ENCODE measurements around the gene B3GALT5. TPM values are rescaled to one million over a fixed set of nuclear protein-coding genes. Genes with fewer than 3 reads are reported as not detected.

The B3GALT5 gene
- total and polyA plus RNA-seq, 2 of the 4 experiments (the other 2 are of a cell fraction) = 0.05 to 0.18 TPM

DNA sequence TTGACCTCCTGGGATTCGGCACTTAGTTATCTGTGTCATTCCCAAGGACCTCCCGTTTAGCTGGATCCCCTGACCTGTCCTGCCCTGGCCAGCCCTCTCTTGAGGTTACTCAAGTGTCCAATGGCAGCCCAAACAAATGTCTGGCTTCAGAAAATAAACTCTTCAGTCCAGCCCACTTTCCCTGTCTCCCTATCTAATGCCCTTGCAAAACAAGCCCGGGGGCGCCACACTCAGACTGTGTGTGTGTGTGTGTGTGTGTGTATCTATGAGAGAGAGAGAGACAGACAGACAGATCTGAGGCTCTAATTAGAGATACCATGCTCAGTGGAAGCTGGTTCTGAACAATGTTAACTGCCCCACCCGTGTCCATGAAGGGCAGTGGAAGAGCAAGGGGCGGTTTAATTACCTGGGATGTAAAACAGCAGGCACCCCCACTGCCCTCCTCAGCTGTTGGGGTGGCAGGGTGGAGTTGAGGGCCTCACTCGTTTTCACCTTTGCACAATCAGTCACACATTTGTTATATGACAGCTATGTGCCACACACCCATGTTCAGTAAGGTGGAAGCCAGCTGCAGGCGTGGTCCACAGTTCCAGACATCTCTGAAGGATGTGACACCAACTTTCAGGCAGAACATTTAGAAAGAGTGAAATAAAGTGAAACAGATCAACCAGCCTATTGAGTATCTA is 57.4 kb downstream of the B3GALT5 start:
- Histone ChIP-seq H3K4me3 (ENCODE audit: insufficient read depth, low read depth, low read length) (no peak overlapping the region), H3K4ac (ENCODE audit: low read depth, low read length) (no peak overlapping the region), H3K4me1 (ENCODE audit: control insufficient read depth, insufficient read depth, low read length) (no peaks in the 10 kb centered on the region), H2BK120ac (ENCODE audit: low read depth, low read length) (no peak overlapping the region), H2AK9ac (replicated peaks; ENCODE audit: low read depth, low read length, poor library complexity) (no peak overlapping the region), H3K4me2 (ENCODE audit: low read depth, low read length) (no peak overlapping the region), H3K27me3 (ENCODE audit: control insufficient read depth, insufficient read depth, low read length) (peaks cover 2% of the 10 kb centered on the region), H3K9ac (ENCODE audit: low read depth, low read length) (no peak overlapping the region), H2BK5ac (ENCODE audit: low read depth, low read length, poor library complexity, severe bottlenecking) (no peak overlapping the region), H2AK5ac (ENCODE audit: low read depth, low read length) (no peak overlapping the region), H3K9me1 (ENCODE audit: insufficient read depth, low read length) (no peaks in the 10 kb centered on the region), H3K18ac (ENCODE audit: low read depth, low read length) (no peak overlapping the region), H3K27ac (ENCODE audit: insufficient read depth, low read length) (no peak overlapping the region), H4K20me1 (ENCODE audit: insufficient read depth, low read length) (no peaks in the 10 kb centered on the region), H3K56ac (ENCODE audit: extremely low read depth, insufficient read depth, low read length) (no peak overlapping the region), H2BK15ac (ENCODE audit: low read depth, low read length) (no peak overlapping the region), H3K79me1 (ENCODE audit: low read depth in 1 of 2, low read length in 2 of 2) (no peaks in the 10 kb centered on the region), H2AFZ (replicated peaks; ENCODE audit: low read length, poor library complexity) (no peak overlapping the region), H4K8ac (ENCODE audit: low read depth in 2 of 2, low read length in 2 of 2) (no peak overlapping the region), H3K36me3 (ENCODE audit: control insufficient read depth, insufficient read depth, low read length) (no peaks in the 10 kb centered on the region), H4K5ac (ENCODE audit: low read depth, low read length) (no peak overlapping the region), H4K91ac (ENCODE audit: insufficient read depth, low read depth, low read length) (no peak overlapping the region), H3K14ac (replicated peaks; ENCODE audit: low read depth, low read length) (no peak overlapping the region), H2BK20ac (ENCODE audit: low read depth, low read length) (no peak overlapping the region), H3K9me3 (ENCODE audit: control insufficient read depth, insufficient read depth, low read length) (peaks cover 7% of the 10 kb centered on the region; the same call in 1 of the 2 replicates), H3K23ac (ENCODE audit: low read depth, low read length) (no peak overlapping the region)
- dilution Hi-C loops (cut with HindIII; ENCODE audit: low sequenced_read_pairs, unreplicated experiment) = no loop called here
- in situ Hi-C loops (cut with MboI; ENCODE audit: low sequenced_read_pairs) = no loop called here
- ChIA-PET POLR2A (ENCODE audit: unreplicated experiment) (no interaction called here), CTCF (interaction anchor here (0.6 kb wide), 1 partner anchor 54 kb away, joined by 3 read pairs; no protein-coding TSS in a partner anchor)
- 71% methylated on average over 1 of the region's 8 CpGs; no CpG with 5 or more reads in 1 of the 2 experiments for WGBS, 2 experiments (ENCODE audit: extremely low coverage in 2 of 2, insufficient read length in 1 of 2)
- BruUV-seq (replicated peaks) = no TSS peak
- ATAC-seq (ENCODE audit: low read depth) = no peak
- intact Hi-C loops (cut with micrococcal nuclease) = no loop called here
- DNase-seq = no peak
- TF ChIP-seq RAD21 (IDR thresholded peaks at IDR 0.05; ENCODE audit: low read length) (no peak), BHLHE40 (IDR thresholded peaks at IDR 0.05; ENCODE audit: low read depth, low read length) (no peak), POLR2A (IDR thresholded peaks at IDR 0.05; ENCODE audit: low read depth, low read length) (no peak), CEBPB (IDR thresholded peaks at IDR 0.05; ENCODE audit: low read depth, low read length) (no peak), MXI1 (IDR thresholded peaks at IDR 0.05; ENCODE audit: borderline replicate concordance, low read depth, low read length) (no peak), MAFK (IDR thresholded peaks at IDR 0.05; ENCODE audit: low read depth, low read length) (no peak), RFX5 (IDR thresholded peaks at IDR 0.05; ENCODE audit: low read depth, low read length) (no peak), RCOR1 (IDR thresholded peaks at IDR 0.05; ENCODE audit: insufficient replicate concordance, low read length) (no peak), NFE2L2 (IDR thresholded peaks at IDR 0.05; ENCODE audit: low read depth, low read length) (no peak), MAZ (IDR thresholded peaks at IDR 0.05; ENCODE audit: borderline replicate concordance, low read depth, low read length) (no peak), FOS (IDR thresholded peaks at IDR 0.05; ENCODE audit: low read depth, low read length) (no peak), CHD1 (IDR thresholded peaks at IDR 0.05; ENCODE audit: low read depth, low read length) (no peak), SMC3 (IDR thresholded peaks at IDR 0.05; ENCODE audit: low read depth, low read length) (no peak)
- TF ChIP-seq, protein P1, sequence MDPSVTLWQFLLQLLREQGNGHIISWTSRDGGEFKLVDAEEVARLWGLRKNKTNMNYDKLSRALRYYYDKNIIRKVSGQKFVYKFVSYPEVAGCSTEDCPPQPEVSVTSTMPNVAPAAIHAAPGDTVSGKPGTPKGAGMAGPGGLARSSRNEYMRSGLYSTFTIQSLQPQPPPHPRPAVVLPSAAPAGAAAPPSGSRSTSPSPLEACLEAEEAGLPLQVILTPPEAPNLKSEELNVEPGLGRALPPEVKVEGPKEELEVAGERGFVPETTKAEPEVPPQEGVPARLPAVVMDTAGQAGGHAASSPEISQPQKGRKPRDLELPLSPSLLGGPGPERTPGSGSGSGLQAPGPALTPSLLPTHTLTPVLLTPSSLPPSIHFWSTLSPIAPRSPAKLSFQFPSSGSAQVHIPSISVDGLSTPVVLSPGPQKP (IDR thresholded peaks at IDR 0.05; ENCODE audit: borderline replicate concordance, low read depth, low read length) = no peak
- TF ChIP-seq, protein P2, sequence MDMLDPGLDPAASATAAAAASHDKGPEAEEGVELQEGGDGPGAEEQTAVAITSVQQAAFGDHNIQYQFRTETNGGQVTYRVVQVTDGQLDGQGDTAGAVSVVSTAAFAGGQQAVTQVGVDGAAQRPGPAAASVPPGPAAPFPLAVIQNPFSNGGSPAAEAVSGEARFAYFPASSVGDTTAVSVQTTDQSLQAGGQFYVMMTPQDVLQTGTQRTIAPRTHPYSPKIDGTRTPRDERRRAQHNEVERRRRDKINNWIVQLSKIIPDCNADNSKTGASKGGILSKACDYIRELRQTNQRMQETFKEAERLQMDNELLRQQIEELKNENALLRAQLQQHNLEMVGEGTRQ (IDR thresholded peaks at IDR 0.05; ENCODE audit: low read depth, low read length) = no peak
- TF ChIP-seq, protein P3, sequence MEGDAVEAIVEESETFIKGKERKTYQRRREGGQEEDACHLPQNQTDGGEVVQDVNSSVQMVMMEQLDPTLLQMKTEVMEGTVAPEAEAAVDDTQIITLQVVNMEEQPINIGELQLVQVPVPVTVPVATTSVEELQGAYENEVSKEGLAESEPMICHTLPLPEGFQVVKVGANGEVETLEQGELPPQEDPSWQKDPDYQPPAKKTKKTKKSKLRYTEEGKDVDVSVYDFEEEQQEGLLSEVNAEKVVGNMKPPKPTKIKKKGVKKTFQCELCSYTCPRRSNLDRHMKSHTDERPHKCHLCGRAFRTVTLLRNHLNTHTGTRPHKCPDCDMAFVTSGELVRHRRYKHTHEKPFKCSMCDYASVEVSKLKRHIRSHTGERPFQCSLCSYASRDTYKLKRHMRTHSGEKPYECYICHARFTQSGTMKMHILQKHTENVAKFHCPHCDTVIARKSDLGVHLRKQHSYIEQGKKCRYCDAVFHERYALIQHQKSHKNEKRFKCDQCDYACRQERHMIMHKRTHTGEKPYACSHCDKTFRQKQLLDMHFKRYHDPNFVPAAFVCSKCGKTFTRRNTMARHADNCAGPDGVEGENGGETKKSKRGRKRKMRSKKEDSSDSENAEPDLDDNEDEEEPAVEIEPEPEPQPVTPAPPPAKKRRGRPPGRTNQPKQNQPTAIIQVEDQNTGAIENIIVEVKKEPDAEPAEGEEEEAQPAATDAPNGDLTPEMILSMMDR (conservative IDR thresholded peaks at IDR 0.05; ENCODE audit: low read depth, low read length) = no peak
